Fibroblast of villous mesenchyme (primary cell): ENCODE measurements around the gene MDFIC. TPM values are rescaled to one million over a fixed set of nuclear protein-coding genes. Genes with fewer than 3 reads are reported as not detected.

Source experiments
- DNase-seq: peaks from one replicate; pipeline ENCODE4 v3.0.0-alpha.2; 2010; ENCODE audit warnings: low read depth
- H3K4me3 ChIP-seq: 2 replicates; pipeline ENCODE4 v1.5.1; 2011; ENCODE audit warnings: low read depth, mild to moderate bottlenecking, low read length
- total RNA-seq: library from RNA; depleted of rRNA; stranded (reverse); fragments of >200 nt; gene quantifications from 2 replicates; pipeline ENCODE4 v1.2.3, GENCODE V29; 2012
- TF ChIP-seq, protein P1 (sequence below): IDR thresholded peaks from 2 replicates; pipeline ENCODE4 v1.5.1; 2012; ENCODE audit warnings: low read depth, mild to moderate bottlenecking, low read length; ENCODE audit not compliant: insufficient read depth

MDFIC gene
- total RNA-seq, 1 donor = 39.3 TPM

DNA sequence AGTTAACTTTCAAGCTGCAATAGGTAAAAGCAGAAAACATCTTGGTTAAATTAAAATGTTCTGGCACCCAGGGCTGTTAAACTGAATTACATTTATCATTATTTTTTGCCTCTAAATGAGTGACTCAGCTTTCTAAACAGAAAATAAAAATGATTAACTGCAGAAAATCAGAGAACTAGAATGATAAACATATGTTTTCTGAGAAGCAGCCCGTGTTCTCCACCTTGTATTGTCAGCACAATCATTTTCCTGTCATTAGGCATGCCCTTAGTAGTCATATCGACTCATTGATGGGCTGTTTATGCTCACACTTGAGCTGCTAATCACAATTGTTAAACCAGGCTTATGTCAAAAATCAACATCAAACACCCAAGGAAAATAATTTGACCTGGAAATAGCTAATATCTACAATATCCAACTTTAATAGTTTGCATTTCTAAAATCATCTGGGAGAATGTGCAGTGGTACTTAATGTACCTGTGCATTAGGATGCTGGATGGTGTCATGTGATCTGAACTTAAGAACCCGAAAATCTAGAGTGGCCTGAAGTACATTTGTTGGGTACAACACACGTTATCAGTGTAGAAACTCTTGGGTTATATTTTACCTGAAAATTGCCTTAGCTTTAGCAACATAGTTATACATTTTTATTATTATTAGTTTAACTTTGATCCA is 2.3 kb downstream of the MDFIC start:
- TF ChIP-seq, protein P1, sequence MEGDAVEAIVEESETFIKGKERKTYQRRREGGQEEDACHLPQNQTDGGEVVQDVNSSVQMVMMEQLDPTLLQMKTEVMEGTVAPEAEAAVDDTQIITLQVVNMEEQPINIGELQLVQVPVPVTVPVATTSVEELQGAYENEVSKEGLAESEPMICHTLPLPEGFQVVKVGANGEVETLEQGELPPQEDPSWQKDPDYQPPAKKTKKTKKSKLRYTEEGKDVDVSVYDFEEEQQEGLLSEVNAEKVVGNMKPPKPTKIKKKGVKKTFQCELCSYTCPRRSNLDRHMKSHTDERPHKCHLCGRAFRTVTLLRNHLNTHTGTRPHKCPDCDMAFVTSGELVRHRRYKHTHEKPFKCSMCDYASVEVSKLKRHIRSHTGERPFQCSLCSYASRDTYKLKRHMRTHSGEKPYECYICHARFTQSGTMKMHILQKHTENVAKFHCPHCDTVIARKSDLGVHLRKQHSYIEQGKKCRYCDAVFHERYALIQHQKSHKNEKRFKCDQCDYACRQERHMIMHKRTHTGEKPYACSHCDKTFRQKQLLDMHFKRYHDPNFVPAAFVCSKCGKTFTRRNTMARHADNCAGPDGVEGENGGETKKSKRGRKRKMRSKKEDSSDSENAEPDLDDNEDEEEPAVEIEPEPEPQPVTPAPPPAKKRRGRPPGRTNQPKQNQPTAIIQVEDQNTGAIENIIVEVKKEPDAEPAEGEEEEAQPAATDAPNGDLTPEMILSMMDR = no peak
- DNase-seq = peak; percentile 41
- H3K4me3 ChIP-seq = peak overlapping the region; percentile 85

DNA sequence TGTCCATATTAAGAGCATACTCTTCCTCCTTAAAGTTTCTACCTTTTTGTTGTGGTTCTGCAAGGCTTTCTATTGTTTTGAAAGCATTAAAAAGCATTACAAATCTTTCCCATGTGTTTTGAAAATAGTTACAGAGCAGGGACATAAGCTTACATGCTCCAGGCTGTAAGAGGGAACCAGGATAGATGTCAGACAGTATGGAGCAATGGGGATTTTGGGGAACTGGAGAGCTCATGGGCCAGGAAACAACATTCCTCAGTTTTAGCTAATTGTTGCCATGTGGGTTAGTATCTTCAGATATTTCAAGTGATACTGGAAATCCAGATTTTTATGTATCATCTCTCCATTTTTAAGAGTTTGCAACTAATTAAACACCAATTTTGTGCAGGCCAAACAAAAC is 3.5 kb downstream of the MDFIC start:
- H3K4me3 ChIP-seq = no peak overlapping the region
- peak; percentile 69 for DNase-seq
- TF ChIP-seq, protein P1 = no peak

DNA sequence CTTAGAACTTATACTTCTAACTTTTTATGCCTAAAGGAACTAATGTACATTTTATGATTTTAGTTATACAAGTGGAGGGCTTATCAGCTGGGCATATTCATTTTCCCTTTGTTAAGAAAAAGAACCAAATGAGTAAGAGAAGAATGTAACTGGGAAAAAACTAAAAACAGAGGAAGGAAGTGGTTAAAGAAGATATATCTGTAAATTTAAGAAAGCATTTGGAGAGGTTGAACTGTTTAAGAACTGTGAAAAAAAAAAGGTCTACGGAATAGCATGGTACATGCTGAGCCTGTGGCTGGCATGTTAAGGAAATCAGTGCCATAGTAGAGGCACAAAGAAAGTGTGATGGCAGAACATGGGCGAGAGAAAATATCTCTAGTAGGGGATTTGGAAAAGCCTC is 6.2 kb downstream of the MDFIC start:
- no peak for DNase-seq
- TF ChIP-seq, protein P1 = no peak
- no peak overlapping the region for H3K4me3 ChIP-seq

DNA sequence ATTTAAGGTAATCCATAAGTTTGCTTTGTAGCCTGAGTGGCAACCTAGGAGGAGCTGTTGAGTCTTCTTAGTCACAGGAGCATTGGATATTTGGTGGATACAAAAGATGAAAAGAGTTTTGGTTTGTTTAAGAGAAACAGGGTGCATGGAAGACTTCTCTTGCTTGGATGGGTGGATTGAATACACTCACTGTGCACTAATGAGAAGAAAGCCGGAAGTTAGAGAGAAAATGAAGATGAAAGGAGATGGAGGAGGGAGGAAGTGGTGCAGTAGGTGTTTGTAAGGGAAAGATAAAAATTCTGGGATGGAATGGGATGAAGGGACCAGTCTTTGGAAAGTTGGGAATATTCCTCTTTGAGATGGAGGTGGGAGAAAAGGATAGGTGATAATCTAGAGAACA is 7.7 kb downstream of the MDFIC start:
- TF ChIP-seq, protein P1 = no peak
- H3K4me3 ChIP-seq = no peak overlapping the region
- no peak for DNase-seq

DNA sequence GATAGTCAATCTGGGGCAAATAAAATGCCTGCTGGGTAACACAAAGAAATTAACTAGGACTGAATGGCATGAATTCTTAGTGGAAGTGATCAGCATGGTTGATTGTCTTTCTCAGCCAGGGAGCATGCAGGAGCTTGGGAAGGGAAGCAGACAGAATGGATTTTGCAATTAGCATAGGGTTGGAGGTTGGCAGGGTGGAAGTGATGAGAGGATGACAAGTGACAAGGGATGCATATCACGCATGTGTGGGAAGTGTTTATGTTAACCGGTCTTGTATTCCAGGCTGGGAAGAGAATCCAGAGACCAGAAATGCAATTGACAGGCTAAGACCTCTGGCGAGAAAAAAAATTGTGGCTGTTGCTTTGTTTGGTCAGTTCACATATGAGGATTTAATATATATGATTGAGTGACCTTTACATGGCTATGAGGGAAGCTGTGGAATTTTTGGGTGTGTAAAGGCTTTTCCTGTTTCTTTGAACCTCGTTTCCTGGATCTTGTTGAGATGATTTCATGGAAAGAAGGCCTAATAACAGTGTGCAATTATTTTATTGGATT is 8.3 kb downstream of the MDFIC start:
- TF ChIP-seq, protein P1 = no peak
- H3K4me3 ChIP-seq = no peak overlapping the region
- no peak for DNase-seq

DNA sequence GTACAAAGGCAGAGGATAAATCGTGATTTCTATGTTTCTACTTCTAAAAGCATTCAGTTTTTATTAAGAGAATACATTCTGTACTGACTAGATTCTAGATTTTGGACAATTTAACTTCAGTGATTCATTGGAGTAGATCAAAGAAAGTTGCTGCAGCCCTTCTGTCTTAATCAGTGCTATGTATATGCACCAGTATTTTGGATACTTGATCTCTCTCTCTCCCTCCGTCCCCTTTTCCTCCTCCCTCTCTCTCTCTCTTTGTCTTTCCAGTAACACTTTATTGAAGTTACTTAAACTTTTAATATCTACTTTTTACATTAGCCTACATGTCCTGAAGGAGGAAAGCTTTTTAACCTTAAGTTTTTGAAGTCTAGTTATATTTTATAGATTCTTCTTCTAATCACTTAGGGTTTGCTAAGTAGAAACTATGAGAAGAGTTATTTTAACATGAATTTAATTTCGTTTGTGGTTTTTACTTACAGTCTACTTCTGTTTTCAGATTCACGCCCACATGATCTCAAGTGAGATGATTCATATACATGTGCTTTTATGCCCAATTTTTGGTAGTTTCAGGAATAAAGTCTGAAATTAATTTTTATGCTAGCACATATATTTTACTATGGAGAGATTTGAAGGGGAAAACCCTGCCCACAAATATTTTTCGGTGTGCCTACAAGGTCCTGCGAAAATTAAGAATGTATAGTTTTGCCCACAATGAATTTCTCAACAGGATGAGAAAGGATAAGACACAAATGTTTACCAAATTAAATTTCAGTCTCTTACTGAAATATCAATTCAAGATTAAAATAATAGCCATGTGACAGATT is 9.1 kb downstream of the MDFIC start:
- TF ChIP-seq, protein P1 = no peak
- peak; percentile 33 for DNase-seq
- no peak overlapping the region for H3K4me3 ChIP-seq
